PC-3 (cell line): ENCODE data around the gene INCENP. TPM values are rescaled to one million over a fixed set of nuclear protein-coding genes. Genes with fewer than 3 reads are reported as not detected.
A peak's percentile ranks its signal among the peaks of the same experiment; 100 is the strongest.

Experiments
- ATAC-seq: fragments of 200-7000 bp; cut with Tn5 transposase; 2 replicates; pipeline ENCODE4 v1.9.1; 2020; ENCODE audit warnings: mild to moderate bottlenecking, moderate library complexity
- BruUV-seq: library from RNA; stranded (reverse); fragments of 400-500 nt; replicated peaks from 2 replicates; lab custom pipeline; 2021; lab: Mats Ljungman, UMichigan
- CTCF ChIA-PET: fragments of 300-600 bp; sonication (Branson Sonifier 250); formaldehyde crosslinking; loops from one replicate; lab custom pipeline; 2022; ENCODE audit warnings: antibody characterized with exemption; lab: Charles Lee
- POLR2A ChIA-PET: fragments of 300-600 bp; sonication (Branson Sonifier 250); formaldehyde crosslinking; loops from one replicate; lab custom pipeline; 2022; ENCODE audit warnings: antibody characterized with exemption; ENCODE audit not compliant: unreplicated experiment; lab: Charles Lee
- DNase-seq: peaks from one replicate; pipeline ENCODE4 v3.0.0-alpha.2; 2015
- H2AFZ ChIP-seq: fragments of 300-600 bp; sonication (generic); 2 replicates; pipeline ENCODE4 v1.6.0; 2016; ENCODE audit warnings: antibody characterized with exemption, low read length
- H3F3A ChIP-seq: fragments of 300-600 bp; sonication (generic); one replicate; pipeline ENCODE4 v1.6.0; 2017; ENCODE audit warnings: antibody characterized with exemption, low read length, control low read depth, mild to moderate bottlenecking; ENCODE audit not compliant: unreplicated experiment
- H3K27ac ChIP-seq: fragments of 300-600 bp; sonication (generic); 2 replicates; pipeline ENCODE4 v1.5.1; 2016; ENCODE audit warnings: mild to moderate bottlenecking, low read length
- H3K27me3 ChIP-seq: fragments of 300-600 bp; sonication (generic); 2 replicates; pipeline ENCODE4 v1.6.1; 2016; ENCODE audit warnings: low read length, mixed read lengths
- H3K36me3 ChIP-seq: fragments of 300-600 bp; sonication (generic); 2 replicates; pipeline ENCODE4 v1.6.1; 2016; ENCODE audit warnings: low read depth, mixed run types, low read length, mixed read lengths
- H3K4me1 ChIP-seq: fragments of 300-600 bp; sonication (generic); 2 replicates; pipeline ENCODE4 v1.5.1; 2016; ENCODE audit warnings: low read length; ENCODE audit not compliant: insufficient read depth
- H3K4me2 ChIP-seq: fragments of 300-600 bp; sonication (generic); 2 replicates; pipeline ENCODE4 v1.6.0; 2016; ENCODE audit warnings: low read length
- H3K4me3 ChIP-seq: fragments of 300-600 bp; sonication (generic); 2 replicates; pipeline ENCODE4 v1.5.1; 2016; ENCODE audit warnings: mild to moderate bottlenecking, low read length, mixed read lengths
- H3K79me2 ChIP-seq: fragments of 300-600 bp; sonication (generic); 2 replicates; pipeline ENCODE4 v1.6.1; 2017; ENCODE audit warnings: low read length, mixed read lengths
- H3K9ac ChIP-seq: fragments of 300-600 bp; sonication (generic); 2 replicates; pipeline ENCODE4 v1.6.0; 2016; ENCODE audit warnings: mild to moderate bottlenecking, low read length
- H3K9me2 ChIP-seq: fragments of 300-600 bp; sonication (generic); replicated peaks from 2 replicates; pipeline ENCODE4 v1.6.1; 2016; ENCODE audit warnings: mixed run types, low read length, mixed read lengths
- H3K9me3 ChIP-seq: fragments of 300-600 bp; sonication (generic); 2 replicates; pipeline ENCODE4 v1.6.1; 2016; ENCODE audit warnings: low read length, mixed read lengths
- H4K20me1 ChIP-seq: fragments of 300-600 bp; sonication (generic); 2 replicates; pipeline ENCODE4 v1.6.1; 2016; ENCODE audit warnings: low read length, mixed read lengths
- CTCF ChIP-seq: fragments of 300-600 bp; sonication (generic); conservative IDR thresholded peaks from 2 replicates; pipeline ENCODE4 v1.5.1; 2017; ENCODE audit warnings: antibody characterized with exemption, low read depth, mild to moderate bottlenecking, low read length
- EZH2 ChIP-seq: fragments of 300-600 bp; sonication (generic); IDR thresholded peaks from one replicate; pipeline ENCODE4 v1.6.1; 2017; ENCODE audit warnings: antibody characterized with exemption, mild to moderate bottlenecking, low read length; ENCODE audit not compliant: unreplicated experiment
- EZH2phosphoT487 ChIP-seq: fragments of 300-600 bp; sonication (generic); IDR thresholded peaks from 2 replicates; pipeline ENCODE4 v1.6.1; 2018; ENCODE audit warnings: mild to moderate bottlenecking, antibody characterized with exemption, low read length, borderline replicate concordance
- intact Hi-C: fragments of 100-400 bp; cut with micrococcal nuclease; formaldehyde crosslinking; loops from 2 replicates; pipeline ENCODE4 v1.9.0; 2023
- total RNA-seq: library from RNA; depleted of rRNA; stranded (reverse); fragments of >200 nt; gene quantifications from 2 replicates; pipeline ENCODE4 v1.2.3, GENCODE V29; 2014

Gene INCENP
- total RNA-seq, 1 experiment from 2014 or later, result 114 TPM

- CTCF ChIA-PET, result no interaction called here
Measured at GRCh38 chr11:62115085-62115694, 8.6 kb upstream of the INCENP start.

GRCh38 chr11:62116451-62116850 is 7.4 kb upstream of the INCENP start:
- H3K9me2 ChIP-seq, result no peaks in the 10 kb centered on the region
- POLR2A ChIA-PET, result interaction anchor here (0.6 kb wide), 1 partner anchor 48 kb away, joined by 4 read pairs; no protein-coding TSS in a partner anchor
- CTCF ChIA-PET, result no interaction called here
- no peaks in the 10 kb centered on the region for H3K36me3 ChIP-seq
- no peaks in the 10 kb centered on the region for H3K4me1 ChIP-seq
- H3K4me3 ChIP-seq, result no peak overlapping the region
- no TSS peak for BruUV-seq
- ATAC-seq (no peak), DNase-seq (peak; percentile 19)
- H3K4me2 ChIP-seq, result no peak overlapping the region
- no peak overlapping the region for H3K27ac ChIP-seq
- H3F3A ChIP-seq, result no peaks in the 10 kb centered on the region
- no peaks in the 10 kb centered on the region for H4K20me1 ChIP-seq
- no peaks in the 10 kb centered on the region for H3K79me2 ChIP-seq
- no peaks in the 10 kb centered on the region; the same call in 1 of the 2 replicates for H3K9me3 ChIP-seq
- no peak overlapping the region for H3K9ac ChIP-seq
- intact Hi-C loops, result no loop called here
- TF ChIP-seq CTCF (peak; percentile 33), EZH2 (no peak)
- no peak overlapping the region for H2AFZ ChIP-seq
- H3K27me3 ChIP-seq, result no peaks in the 10 kb centered on the region

More at GRCh38 chr11:62115085-62115694, 8.6 kb upstream of the INCENP start:
- no peaks in the 10 kb centered on the region for H3K27me3 ChIP-seq
- BruUV-seq, result no TSS peak
- no peak overlapping the region for H3K4me3 ChIP-seq
- no peaks in the 10 kb centered on the region for H3K9me2 ChIP-seq
- H2AFZ ChIP-seq, result no peak overlapping the region
- no peaks in the 10 kb centered on the region for H3K4me1 ChIP-seq
- POLR2A ChIA-PET, result interaction anchor here (0.6 kb wide), 1 partner anchor 522 kb away, joined by 3 read pairs; no protein-coding TSS in a partner anchor
- H3K79me2 ChIP-seq, result no peaks in the 10 kb centered on the region
- TF ChIP-seq EZH2phosphoT487 (no peak), CTCF (no peak), EZH2 (no peak)
- H4K20me1 ChIP-seq, result no peaks in the 10 kb centered on the region
- H3F3A ChIP-seq, result no peaks in the 10 kb centered on the region
- no peak for ATAC-seq
- H3K9ac ChIP-seq, result no peak overlapping the region
- no peaks in the 10 kb centered on the region for H3K36me3 ChIP-seq
- intact Hi-C loops, result no loop called here
- no peaks in the 10 kb centered on the region; the same call in 1 of the 2 replicates for H3K9me3 ChIP-seq
- DNase-seq, result no peak
- no peak overlapping the region for H3K4me2 ChIP-seq
- no peak overlapping the region for H3K27ac ChIP-seq

DNA sequence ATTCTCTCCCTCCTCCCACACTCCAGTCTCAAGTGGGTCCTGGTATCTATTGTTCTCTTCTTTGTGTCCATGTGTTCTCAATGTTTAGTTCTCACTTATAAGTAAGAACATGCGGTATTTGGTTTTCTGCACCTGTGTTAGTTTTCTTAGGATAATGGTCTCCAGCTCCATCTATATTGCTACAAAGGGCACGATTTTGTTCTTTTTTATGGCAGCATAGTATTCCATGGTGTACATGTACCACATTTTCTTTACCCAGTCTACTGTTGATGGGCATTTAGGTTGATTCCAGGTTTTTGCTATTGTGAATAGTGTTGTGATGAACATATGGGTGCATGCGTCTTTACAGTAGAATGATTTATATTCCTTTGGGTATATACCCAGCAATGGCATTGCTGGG is 4.2 kb upstream of the INCENP start:
- CTCF ChIA-PET, result no interaction called here
- Histone ChIP-seq H3F3A (no peaks in the 10 kb centered on the region), H3K36me3 (no peaks in the 10 kb centered on the region), H3K79me2 (peaks cover 8% of the 10 kb centered on the region), H3K4me1 (peaks cover 7% of the 10 kb centered on the region), H3K9ac (no peak overlapping the region), H2AFZ (no peak overlapping the region), H3K27me3 (no peaks in the 10 kb centered on the region), H4K20me1 (no peaks in the 10 kb centered on the region), H3K27ac (no peak overlapping the region), H3K9me2 (no peaks in the 10 kb centered on the region), H3K4me2 (no peak overlapping the region), H3K4me3 (no peak overlapping the region), H3K9me3 (no peaks in the 10 kb centered on the region; the same call in 1 of the 2 replicates)
- POLR2A ChIA-PET, result no interaction called here
- no TSS peak for BruUV-seq
- no peak for DNase-seq
- TF ChIP-seq EZH2 (no peak), EZH2phosphoT487 (no peak), CTCF (no peak)
- no peak for ATAC-seq
- intact Hi-C loops, result no loop called here
